Osteocyte (in vitro differentiated cells): ENCODE results near the gene GABBR1. TPM values are rescaled to one million over a fixed set of nuclear protein-coding genes. Genes with fewer than 3 reads are reported as not detected.

Source experiments
- DNase-seq: peaks from one replicate; pipeline ENCODE4 v3.0.0; 2021; ENCODE audit warnings: mixed read lengths; ENCODE audit not compliant: unreplicated experiment; ENCODE audit errors: extremely low spot score
- H3K27ac Mint-ChIP-seq: one replicate; pipeline ENCODE4 v1.8.0; 2021; ENCODE audit warnings: mild to moderate bottlenecking, mixed read lengths; ENCODE audit not compliant: unreplicated experiment
- H3K27me3 Mint-ChIP-seq: one replicate; pipeline ENCODE4 v1.8.0; 2021; ENCODE audit warnings: mixed read lengths; ENCODE audit not compliant: unreplicated experiment
- H3K36me3 Mint-ChIP-seq: one replicate; pipeline ENCODE4 v1.8.0; 2021; ENCODE audit warnings: mixed read lengths; ENCODE audit not compliant: unreplicated experiment
- H3K4me1 Mint-ChIP-seq: one replicate; pipeline ENCODE4 v1.8.0; 2021; ENCODE audit warnings: mixed read lengths; ENCODE audit not compliant: unreplicated experiment
- H3K4me3 Mint-ChIP-seq: one replicate; pipeline ENCODE4 v1.8.0; 2021; ENCODE audit warnings: mild to moderate bottlenecking, moderate library complexity, mixed read lengths; ENCODE audit not compliant: unreplicated experiment
- H3K9me3 Mint-ChIP-seq: one replicate; pipeline ENCODE4 v1.8.0; 2021; ENCODE audit warnings: mixed read lengths; ENCODE audit not compliant: unreplicated experiment
- total RNA-seq: library from RNA; stranded (reverse); gene quantifications from 2 replicates; pipeline ENCODE4 v1.2.1, GENCODE V29; 2021
- TF ChIP-seq, protein P1 (sequence below): fragments of 200-600 bp; sonication (generic); IDR thresholded peaks from 2 replicates; pipeline ENCODE4 v1.5.0; 2021; ENCODE audit warnings: antibody characterized with exemption, mild to moderate bottlenecking, moderate library complexity

GABBR1 gene
- total RNA-seq, 1 donor from 2014 or later = 93.6 TPM

DNA sequence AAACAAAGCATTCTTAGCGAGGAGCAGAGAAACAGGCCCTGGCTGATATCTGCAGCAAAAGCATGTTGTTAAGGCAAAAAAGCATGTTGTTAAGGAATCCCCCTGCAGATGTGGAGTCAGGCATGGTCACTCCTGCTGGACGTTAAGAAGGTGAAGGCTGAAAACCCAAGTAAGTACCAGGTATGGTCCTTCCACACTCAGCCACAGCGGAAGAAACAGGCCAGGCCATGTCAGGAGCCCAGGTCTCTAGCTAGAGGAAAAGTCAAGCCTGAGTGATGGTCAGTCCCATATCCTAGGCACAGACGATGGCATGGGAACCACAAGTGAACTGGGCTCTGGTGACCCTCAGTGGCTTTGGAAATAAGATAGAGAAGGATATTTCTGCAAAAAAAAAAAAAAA is 112.8 kb downstream of the GABBR1 start:
- peak; percentile 51 for DNase-seq
- H3K4me1 Mint-ChIP-seq = no peaks in the 10 kb centered on the region
- peaks cover 9% of the 10 kb centered on the region for H3K9me3 Mint-ChIP-seq
- TF ChIP-seq, protein P1, sequence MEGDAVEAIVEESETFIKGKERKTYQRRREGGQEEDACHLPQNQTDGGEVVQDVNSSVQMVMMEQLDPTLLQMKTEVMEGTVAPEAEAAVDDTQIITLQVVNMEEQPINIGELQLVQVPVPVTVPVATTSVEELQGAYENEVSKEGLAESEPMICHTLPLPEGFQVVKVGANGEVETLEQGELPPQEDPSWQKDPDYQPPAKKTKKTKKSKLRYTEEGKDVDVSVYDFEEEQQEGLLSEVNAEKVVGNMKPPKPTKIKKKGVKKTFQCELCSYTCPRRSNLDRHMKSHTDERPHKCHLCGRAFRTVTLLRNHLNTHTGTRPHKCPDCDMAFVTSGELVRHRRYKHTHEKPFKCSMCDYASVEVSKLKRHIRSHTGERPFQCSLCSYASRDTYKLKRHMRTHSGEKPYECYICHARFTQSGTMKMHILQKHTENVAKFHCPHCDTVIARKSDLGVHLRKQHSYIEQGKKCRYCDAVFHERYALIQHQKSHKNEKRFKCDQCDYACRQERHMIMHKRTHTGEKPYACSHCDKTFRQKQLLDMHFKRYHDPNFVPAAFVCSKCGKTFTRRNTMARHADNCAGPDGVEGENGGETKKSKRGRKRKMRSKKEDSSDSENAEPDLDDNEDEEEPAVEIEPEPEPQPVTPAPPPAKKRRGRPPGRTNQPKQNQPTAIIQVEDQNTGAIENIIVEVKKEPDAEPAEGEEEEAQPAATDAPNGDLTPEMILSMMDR = no peak
- H3K27me3 Mint-ChIP-seq = peaks cover 6% of the 10 kb centered on the region
- no peaks in the 10 kb centered on the region for H3K36me3 Mint-ChIP-seq
- no peak overlapping the region for H3K4me3 Mint-ChIP-seq
- H3K27ac Mint-ChIP-seq = no peak overlapping the region

DNA sequence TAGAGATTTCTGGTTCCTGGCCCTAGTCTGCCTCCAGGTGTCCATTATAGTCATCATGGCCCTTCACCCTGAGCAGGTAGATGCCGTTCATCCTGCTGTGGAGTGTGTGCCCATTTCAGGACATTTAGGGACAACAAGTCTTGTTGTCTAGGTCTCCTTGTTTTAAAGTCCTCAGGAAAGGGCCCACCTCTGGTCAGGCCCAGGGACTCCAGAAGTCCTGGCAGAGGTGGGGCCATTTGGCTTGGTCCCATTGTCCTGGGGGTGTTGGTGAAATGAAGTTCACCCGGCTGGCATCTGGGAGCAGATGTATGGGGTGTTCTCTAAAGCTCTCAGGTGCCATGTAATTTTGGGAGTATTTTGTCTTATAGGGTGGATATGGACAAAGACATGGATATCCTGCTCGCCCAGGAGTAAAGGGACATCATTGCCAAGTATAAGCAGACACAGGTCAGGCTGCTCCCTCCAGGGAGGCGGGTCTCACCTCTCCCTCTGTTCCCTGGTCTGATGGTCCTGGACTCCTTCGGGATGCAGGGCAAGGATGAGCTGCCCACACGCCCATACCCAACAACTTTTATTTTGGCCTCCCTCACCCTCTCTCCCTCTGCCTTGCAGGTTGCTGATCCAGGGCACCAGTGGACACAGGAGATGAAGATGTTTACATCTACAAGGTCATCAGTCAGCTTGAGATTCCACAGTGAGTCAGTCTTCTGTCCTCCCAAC is 113.5 kb downstream of the GABBR1 start:
- H3K36me3 Mint-ChIP-seq = no peaks in the 10 kb centered on the region
- H3K27me3 Mint-ChIP-seq = peaks cover 6% of the 10 kb centered on the region
- H3K4me3 Mint-ChIP-seq = no peak overlapping the region
- DNase-seq = peak; percentile 73
- TF ChIP-seq, protein P1 = no peak
- no peak overlapping the region for H3K27ac Mint-ChIP-seq
- H3K4me1 Mint-ChIP-seq = no peaks in the 10 kb centered on the region
- H3K9me3 Mint-ChIP-seq = peaks cover 9% of the 10 kb centered on the region

DNA sequence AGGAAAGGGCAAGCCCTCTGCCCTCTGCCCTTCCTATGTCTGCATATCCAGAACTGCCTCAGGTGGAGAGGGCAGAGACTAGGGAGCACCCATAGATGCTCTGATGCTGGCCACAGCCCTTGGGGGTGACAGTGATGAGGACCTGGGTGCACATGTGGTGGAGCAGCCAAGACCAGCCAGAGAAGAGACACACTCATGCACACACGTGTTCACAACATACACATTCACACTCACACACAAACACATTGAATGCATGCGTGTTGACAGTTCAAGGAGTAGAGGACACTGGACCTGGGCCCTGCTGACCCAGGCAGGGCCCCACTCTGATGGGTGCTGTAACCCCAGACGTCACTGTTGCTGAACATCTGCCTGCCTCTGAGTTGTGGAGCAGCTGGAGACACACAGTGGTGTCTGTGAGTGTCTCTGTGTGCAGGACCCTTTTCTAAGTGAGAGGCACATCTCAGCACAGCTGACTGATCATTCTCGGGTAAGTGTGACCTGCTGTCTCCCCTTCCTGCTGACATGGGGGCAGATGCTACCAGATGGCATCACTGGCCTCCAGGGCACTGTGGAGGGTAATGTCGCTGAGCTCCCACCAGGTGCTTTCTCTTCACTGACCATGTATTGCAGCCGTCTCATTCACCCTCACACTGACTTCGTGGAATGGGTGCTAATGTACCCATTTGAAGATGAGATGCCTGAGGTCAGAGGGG is 115.1 kb downstream of the GABBR1 start:
- TF ChIP-seq, protein P1 = no peak
- Mint-ChIP-seq H3K4me3 (no peak overlapping the region), H3K36me3 (no peaks in the 10 kb centered on the region), H3K9me3 (peaks cover 7% of the 10 kb centered on the region), H3K4me1 (no peaks in the 10 kb centered on the region), H3K27ac (no peak overlapping the region), H3K27me3 (peaks cover 2% of the 10 kb centered on the region)
- DNase-seq = peak; percentile 76

DNA sequence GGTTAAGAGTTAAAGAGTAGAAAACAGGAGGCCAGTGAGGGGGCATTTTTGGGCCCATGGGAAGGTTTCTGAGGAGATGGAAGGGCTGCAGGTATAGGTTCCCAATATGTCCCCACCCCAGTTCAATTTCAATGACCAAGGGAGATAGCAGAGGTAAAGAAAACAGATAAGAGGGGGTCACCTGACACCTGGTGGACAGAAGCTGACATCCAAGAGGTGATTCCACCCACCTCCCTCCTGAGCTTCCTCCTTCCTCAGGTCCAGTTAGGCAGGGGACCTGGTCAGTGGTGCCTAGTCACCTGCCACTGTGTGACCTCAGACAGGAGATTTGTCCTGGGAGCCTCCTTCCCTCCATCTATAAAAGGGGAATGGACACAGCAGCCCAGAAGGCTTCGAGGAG is 115.7 kb downstream of the GABBR1 start:
- Mint-ChIP-seq H3K9me3 (peaks cover 5% of the 10 kb centered on the region), H3K4me3 (no peak overlapping the region), H3K4me1 (no peaks in the 10 kb centered on the region), H3K27ac (no peak overlapping the region), H3K36me3 (no peaks in the 10 kb centered on the region), H3K27me3 (no peaks in the 10 kb centered on the region)
- peak; percentile 62 for DNase-seq
- TF ChIP-seq, protein P1 = no peak

DNA sequence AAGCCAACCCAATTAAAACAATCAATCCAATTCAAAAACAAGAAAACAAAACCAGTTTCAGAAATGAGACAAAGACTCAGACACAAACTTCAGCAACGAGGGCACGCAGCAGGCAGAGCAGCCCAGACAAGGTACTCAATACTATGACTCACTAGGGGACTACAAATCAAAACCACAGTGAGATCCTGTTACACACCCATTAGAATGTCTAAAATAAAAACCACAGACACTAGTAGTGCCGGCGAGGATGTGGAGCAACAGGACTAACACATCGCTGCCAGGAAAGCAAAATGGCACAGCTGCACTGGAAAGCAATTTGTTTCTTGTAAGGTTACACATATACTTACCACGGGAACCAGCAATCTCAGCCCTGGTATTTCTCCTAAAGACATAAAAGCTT is 116.9 kb downstream of the GABBR1 start:
- Mint-ChIP-seq H3K27ac (no peak overlapping the region), H3K4me3 (no peak overlapping the region), H3K27me3 (no peaks in the 10 kb centered on the region), H3K4me1 (no peaks in the 10 kb centered on the region), H3K36me3 (no peaks in the 10 kb centered on the region), H3K9me3 (peaks cover 5% of the 10 kb centered on the region)
- TF ChIP-seq, protein P1 = no peak
- DNase-seq = peak; percentile 67
